Fibroblast of the aortic adventitia (primary cell): ENCODE results near the gene RANBP17. TPM values are rescaled to one million over a fixed set of nuclear protein-coding genes. Genes with fewer than 3 reads are reported as not detected.
A peak's percentile ranks its signal among the peaks of the same experiment; 100 is the strongest.

Experiments used
- DNase-seq: peaks from one replicate; pipeline ENCODE4 v3.0.0-alpha.2; 2010; ENCODE audit warnings: low read depth
- H3K4me3 ChIP-seq: 2 replicates; pipeline ENCODE4 v1.5.1; 2011; ENCODE audit warnings: low read depth, mild to moderate bottlenecking, control low read depth, low read length, moderate library complexity
- total RNA-seq: library from RNA; depleted of rRNA; stranded (reverse); fragments of >200 nt; gene quantifications from 2 replicates; pipeline ENCODE4 v1.2.3, GENCODE V29; 2012; ENCODE audit warnings: low replicate concordance
- TF ChIP-seq, protein P1 (sequence below): IDR thresholded peaks from 2 replicates; pipeline ENCODE4 v1.5.1; 2011; ENCODE audit warnings: mild to moderate bottlenecking, low read length, control low read depth, inconsistent platforms; ENCODE audit not compliant: insufficient read depth

Gene RANBP17
- total RNA-seq, 1 donor = 10.6 TPM

DNA sequence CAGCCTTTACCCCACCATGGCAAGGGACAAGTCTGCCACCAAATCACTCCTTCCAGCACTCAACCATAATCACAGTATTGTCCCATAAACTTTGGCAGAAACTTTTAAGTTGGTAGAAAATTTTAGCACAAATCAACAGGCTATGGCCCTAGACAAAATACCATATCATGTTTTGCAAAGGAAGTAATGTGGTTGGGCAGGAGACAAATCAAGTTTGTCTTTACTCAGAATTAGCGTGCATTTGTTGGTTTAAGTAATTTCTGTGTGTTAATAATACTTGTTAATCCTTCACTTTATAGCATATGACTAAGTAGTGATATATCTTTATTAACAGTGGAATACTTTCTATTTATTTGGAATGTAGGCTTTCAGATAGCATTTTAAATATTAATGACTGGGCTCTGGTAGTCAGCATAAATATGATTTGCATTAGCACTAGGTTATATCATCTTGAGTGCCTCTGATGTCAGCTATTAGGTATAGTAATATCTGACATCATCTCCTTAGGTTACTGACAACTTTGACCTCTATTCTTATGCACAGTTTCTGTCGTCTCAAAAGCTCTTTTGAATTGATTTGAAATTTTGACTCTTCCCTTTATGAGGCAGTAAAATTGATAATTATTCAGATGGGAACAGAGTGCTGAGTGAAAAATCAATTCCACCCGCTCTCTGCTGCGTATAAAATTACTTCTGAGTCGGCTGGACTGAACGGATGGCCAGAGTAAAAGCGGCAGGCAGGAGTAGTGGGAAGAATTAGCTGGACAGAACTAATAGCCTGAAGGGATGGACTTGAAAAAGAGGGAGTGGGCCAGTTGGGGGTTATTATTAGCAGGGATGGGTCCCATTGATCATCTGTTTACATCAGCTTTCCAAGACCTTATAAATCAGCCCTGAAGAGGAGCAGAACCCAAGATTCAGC, 407.1 kb downstream of the RANBP17 start:
- DNase-seq = no peak
- no peak overlapping the region for H3K4me3 ChIP-seq
- TF ChIP-seq, protein P1, sequence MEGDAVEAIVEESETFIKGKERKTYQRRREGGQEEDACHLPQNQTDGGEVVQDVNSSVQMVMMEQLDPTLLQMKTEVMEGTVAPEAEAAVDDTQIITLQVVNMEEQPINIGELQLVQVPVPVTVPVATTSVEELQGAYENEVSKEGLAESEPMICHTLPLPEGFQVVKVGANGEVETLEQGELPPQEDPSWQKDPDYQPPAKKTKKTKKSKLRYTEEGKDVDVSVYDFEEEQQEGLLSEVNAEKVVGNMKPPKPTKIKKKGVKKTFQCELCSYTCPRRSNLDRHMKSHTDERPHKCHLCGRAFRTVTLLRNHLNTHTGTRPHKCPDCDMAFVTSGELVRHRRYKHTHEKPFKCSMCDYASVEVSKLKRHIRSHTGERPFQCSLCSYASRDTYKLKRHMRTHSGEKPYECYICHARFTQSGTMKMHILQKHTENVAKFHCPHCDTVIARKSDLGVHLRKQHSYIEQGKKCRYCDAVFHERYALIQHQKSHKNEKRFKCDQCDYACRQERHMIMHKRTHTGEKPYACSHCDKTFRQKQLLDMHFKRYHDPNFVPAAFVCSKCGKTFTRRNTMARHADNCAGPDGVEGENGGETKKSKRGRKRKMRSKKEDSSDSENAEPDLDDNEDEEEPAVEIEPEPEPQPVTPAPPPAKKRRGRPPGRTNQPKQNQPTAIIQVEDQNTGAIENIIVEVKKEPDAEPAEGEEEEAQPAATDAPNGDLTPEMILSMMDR = no peak

DNA sequence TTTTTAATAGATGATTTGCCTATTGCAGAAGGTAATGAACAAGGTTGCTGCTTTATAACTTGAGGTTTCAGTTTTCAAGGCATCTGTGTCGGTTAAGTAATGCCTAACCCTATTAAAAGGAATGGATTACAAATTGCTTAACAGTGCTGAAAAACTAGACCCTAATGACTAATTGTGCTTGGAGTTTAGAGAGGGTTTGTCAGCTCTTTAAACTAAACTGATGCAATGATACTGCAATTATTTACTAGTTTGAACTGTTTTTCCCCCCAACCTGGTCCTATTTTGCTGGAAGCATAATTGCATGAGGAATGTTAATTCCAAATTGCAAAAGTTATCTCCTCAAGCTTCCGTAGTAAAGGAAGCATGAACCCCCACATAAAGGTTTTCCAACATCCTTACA, 407.9 kb downstream of the RANBP17 start:
- TF ChIP-seq, protein P1 = no peak
- DNase-seq = peak; percentile 44
- H3K4me3 ChIP-seq = no peak overlapping the region

DNA sequence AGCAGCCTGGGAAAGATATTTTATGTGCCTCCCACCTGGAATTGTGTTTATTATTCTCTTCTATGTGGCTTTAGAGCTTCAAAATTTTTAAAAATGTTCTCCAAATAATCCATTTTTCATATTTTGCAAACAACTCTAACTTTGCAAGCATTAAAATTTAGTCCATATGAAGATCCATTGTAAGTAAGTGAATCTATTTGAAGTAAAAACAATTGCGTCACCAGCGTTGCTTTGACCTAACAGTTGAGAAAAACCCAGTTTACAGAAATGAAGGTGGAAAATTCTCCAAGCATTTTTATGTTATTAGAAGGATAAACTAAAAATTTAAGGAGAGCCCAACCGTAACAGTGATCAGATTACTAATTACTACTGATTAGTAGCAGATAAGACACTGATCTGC, 408.3 kb downstream of the RANBP17 start:
- H3K4me3 ChIP-seq = no peak overlapping the region
- TF ChIP-seq, protein P1 = no peak
- no peak for DNase-seq

DNA sequence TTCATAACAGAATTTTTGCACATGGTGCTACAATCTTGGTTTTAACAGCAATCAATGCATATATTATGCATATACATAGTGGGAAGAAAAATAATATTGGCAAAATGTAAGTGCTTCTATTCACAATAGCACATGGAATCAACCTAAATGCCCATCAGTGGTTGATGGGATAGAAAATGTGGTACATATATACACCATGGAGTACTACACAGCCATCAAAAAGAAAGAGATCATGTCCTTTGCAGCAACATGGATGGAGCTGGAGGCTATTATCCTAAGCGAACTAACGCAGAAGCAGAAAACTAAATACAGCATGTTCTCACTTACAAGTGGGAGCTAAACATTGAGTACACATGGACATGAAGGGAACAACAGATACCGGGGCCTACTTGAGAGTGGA, 410.0 kb downstream of the RANBP17 start:
- TF ChIP-seq, protein P1 = no peak
- no peak for DNase-seq
- H3K4me3 ChIP-seq = no peak overlapping the region

DNA sequence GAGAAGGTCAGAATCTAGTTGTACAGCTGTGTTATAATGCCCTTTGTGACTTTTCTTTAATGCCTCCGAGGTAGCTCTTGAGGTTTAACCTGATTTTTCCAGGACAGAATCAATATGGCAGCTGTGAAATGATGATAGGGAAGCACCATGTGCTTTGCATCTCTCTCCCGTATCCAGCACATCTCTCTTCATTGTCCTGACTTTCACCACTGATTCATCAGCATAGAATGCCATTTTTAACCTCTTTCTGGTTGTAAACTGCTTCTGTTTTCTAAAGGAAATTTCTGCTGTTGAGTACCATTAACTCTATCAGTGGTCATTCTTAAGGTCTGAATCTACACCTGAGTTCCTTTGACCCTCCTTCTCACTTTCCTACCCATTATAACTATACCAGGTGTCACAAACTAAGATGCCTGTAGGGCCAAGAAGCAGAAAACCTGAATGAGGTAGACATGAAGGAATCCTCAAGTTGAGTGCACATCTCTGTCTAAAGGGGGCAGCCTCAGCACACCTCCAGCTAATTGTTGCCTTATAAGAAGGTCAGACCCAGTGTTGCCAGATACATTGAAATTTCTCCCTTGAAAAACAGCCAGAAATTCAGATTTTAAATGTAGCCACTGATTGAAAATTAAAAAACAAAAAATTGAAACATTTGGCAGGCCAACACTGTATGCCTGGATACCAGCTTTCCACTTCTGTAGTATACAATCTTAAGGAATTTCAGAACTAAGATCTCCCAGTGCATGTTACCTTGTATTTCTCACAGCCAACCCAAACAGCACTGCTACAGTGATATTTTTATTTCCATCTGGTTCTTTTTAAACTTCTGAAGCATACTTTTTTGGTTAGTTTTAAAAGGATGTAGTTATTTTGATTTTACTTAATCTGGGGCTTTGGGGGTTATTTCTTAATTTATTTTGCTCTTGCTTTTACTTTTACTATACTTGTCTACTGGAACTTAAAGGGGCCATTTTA, 411.5 kb downstream of the RANBP17 start:
- peak; percentile 17 for DNase-seq
- TF ChIP-seq, protein P1 = no peak
- no peak overlapping the region for H3K4me3 ChIP-seq

DNA sequence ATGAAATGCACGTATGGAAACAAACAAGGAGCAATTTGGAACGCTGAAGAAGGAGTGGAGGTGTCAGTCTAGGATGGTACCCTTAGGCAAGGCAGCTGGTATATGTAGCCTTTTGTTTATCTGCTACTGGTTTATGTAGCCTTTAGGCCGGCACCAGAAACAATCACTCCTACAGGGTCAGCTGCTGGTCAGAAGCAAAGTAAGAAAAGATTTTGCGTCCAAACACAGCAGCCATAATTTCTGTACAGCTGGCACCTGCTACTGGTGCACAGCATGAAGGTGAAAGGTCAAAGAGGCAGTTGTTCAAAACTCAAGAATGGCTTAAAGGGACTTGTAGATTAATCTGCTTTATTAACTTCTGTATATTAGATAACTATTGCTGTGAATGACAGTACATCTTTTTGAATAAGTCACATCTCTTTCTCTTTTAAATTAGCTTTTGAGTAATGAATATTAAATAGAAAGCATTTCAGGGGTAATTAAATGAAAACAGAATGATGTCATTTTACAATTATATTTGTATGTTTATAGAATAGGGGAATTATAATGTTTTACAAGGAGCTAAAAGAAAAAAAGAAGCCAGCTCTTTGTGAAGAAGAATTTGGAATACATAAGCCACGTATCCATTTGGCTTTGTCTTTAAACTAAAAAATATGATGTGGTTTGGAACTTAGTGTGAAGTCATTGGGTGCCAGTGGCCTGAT, 414.2 kb downstream of the RANBP17 start:
- TF ChIP-seq, protein P1 = no peak
- no peak overlapping the region for H3K4me3 ChIP-seq
- no peak for DNase-seq
